Colon (tissue), 2 donors: ENCODE results near the gene BNC2.
"Not testable (repeated sequence)": the region's sequence is repeated elsewhere in the genome, so short reads cannot be mapped to it uniquely, and the experiment has no call there.

ENCODE experiments used
- FAIRE-seq: peaks from 2 replicates; lab custom pipeline; 2012; peaks lifted over from hg19 to GRCh38; lab: Jason Lieb, UNC
- donor health status: control.
- donor health status: control.

Gene BNC2

GRCh38 chr9:16540743-16541613 lies 329.5 kb downstream of the BNC2 start:
- FAIRE-seq, result no peak

DNA sequence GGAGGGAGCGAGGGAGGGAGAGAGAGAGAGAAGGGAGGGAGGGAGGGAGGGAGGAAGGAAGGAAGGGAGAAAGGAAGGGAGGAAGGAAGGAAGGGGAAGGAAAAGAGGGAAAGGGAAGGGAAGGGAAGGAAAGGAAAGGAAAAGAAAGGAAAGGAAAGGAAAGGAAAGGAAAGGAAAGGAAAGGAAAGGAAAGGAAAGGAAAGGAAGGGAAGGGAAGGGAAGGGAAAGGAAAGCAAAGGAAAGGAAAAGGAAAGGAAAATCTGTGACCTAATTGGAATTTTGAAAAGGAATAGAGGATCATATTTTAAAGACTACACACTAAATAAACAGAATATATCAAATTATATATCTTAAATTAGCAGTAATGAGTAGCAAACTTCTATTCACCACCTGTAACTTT lies 330.8 kb downstream of the BNC2 start:
- FAIRE-seq, result not testable (repeated sequence)

- no peak for FAIRE-seq
Measured at GRCh38 chr9:16535555-16535954, 334.9 kb downstream of the BNC2 start.

DNA sequence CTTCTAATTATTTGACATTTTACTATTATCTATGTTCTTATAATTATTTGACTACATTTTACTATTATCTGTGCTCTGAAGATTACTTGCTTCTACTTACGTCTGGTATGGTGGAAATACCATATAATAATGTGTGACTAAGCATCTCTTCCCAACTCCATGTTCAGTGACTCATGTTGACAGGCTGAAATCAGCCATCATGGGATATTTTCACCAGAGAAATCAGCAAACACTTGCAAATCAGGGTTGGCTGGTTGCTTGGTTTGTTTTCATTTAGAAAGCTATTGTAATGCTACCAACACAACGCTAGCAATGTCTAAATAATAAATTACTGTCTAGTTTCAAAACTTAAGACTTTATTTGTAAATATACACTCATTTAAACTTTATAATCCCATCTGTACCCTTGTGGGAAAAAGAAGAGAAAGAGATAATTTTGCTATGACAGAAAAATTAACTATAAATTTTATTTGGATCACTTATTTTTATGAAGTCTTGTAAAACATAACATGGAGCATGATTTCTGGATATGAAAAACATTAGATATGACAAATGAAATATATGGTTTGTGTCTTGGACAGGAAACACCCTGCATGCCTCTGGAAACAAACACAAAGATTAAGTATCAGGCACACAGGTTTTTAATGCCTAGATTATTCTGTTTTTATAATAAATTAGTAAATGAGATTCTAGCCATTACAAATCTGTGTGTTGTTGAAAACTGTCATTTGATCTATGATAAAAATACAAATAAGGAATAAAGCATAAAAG lies 337.6 kb downstream of the BNC2 start:
- no peak for FAIRE-seq

DNA sequence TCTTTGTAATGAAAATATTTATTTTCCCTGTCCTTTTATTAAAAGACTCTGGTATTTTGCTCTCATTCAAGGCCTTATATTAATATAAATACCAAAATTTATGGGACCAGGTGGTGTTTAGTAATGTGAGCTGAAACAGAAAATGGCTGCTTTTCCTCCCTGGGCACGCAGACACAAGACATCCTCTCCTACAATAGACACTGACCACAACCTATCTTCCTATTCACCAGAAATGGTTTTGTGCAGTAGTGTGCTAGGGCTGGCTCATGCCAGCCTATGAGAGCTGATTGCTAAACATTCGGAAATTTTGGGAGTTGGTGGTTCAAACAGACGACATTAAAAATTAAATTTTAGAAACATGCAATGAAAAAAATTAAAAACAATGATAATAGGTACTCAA lies 338.2 kb downstream of the BNC2 start:
- FAIRE-seq, result no peak

GRCh38 chr9:16530669-16531642 lies 339.5 kb downstream of the BNC2 start:
- FAIRE-seq, result no peak

- FAIRE-seq, result no peak
Measured at GRCh38 chr9:16527573-16527972, 342.9 kb downstream of the BNC2 start.

DNA sequence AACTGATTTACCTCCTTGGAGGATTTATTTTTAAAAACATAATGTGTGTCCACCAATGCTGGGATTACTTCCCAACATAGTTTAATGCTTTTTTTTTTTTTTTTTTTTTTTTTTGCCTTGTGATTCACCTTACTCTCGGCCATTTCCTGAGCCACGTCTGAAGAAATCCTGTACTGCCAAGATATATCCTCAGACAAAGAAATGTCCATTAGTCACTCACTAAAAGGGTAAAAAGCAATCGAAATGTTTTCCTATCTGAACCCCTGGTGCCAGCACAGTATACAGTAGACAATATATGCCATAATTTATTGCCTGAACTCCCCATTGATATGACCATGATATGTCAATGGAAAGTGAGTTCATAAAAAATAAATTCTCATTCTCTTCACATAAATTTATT lies 344.1 kb downstream of the BNC2 start:
- no peak for FAIRE-seq

GRCh38 chr9:16524823-16525222 lies 345.6 kb downstream of the BNC2 start:
- FAIRE-seq, result no peak

- FAIRE-seq, result no peak
Measured at GRCh38 chr9:16524078-16524477, 346.4 kb downstream of the BNC2 start.

- no peak for FAIRE-seq
Measured at GRCh38 chr9:16521868-16522411, 348.5 kb downstream of the BNC2 start.

GRCh38 chr9:16519001-16519400 lies 351.5 kb downstream of the BNC2 start:
- FAIRE-seq, result no peak

- FAIRE-seq, result no peak
Measured at GRCh38 chr9:16516891-16517290, 353.6 kb downstream of the BNC2 start.

GRCh38 chr9:16515879-16516301 lies 354.6 kb downstream of the BNC2 start:
- FAIRE-seq, result no peak

DNA sequence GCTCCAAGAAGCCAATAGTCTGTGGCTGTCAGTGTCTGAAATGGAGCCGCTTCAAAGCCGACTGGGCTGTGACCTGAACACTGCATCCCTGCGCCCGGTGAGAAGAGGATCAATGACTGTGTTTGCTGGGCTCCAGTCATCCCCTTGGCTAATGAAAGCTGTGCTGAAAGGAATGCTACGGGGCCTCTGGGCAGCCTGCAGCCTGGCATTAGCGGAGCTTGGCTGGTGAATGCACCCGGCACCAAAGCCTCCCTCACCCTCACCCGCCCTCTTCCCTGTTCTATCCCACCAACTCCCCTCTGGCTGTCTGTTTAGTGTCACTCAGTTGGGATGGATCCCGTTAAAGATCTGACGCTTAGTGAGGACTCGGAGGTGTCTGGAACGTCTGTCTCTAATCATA lies 355.3 kb downstream of the BNC2 start:
- FAIRE-seq, result no peak

- no peak for FAIRE-seq
Measured at GRCh38 chr9:16514131-16514530, 356.3 kb downstream of the BNC2 start.

DNA sequence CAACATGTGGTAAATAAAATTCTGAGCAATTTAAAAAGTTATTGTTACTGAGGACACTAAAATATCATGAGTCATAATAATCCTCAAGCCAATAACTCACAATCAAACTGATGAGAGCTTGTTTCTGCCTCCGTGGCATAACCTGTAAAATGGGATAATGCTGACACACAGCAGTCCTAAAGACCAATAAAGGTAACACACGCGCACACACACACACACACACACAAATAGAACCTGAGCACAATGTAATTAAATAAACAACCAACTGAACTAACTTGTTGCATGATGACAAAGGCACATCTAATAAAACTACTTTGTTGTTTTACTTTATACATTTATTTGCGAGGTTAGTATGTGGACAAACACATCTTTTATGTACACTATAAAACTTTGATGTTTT lies 358.2 kb downstream of the BNC2 start:
- FAIRE-seq, result no peak

DNA sequence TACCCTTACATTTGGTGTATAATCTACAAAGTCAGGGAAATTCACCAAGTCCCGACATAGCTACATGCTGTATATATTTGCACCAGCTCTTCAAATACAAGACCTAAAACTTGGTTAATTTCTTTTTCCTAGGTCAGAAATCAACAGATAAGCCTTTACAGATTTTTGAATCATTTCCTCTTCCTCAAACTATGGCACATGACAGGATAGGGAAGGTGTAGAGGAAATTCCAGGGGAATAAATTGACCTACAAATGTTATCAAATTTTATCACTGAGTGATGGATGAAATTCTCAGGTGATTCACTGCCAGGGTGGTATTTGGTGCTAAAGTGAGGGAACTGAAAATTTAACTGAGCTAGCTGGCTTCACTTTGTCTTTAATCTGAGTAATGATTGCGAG lies 360.0 kb downstream of the BNC2 start:
- no peak for FAIRE-seq

DNA sequence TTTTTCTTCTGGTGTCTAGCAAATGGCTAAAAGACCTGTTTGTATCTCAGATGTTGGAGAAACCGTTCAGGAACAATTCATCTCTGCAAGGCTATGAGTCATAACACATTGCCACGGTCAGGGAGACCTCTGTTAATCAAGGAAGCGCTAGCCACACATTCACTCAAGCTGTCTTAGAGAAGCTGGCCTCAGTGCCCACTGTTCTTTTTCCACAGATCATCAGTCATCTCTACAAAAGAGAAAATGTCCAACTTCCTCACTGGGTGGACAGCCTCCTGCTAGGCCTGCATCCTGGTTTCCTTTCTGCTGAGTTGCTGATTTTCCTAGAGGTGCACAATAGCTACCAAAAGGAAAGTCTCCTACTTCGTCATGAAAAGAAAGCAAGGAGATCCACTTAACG lies 360.5 kb downstream of the BNC2 start:
- no peak for FAIRE-seq

GRCh38 chr9:16505199-16505598 lies 365.3 kb downstream of the BNC2 start:
- FAIRE-seq, result no peak

DNA sequence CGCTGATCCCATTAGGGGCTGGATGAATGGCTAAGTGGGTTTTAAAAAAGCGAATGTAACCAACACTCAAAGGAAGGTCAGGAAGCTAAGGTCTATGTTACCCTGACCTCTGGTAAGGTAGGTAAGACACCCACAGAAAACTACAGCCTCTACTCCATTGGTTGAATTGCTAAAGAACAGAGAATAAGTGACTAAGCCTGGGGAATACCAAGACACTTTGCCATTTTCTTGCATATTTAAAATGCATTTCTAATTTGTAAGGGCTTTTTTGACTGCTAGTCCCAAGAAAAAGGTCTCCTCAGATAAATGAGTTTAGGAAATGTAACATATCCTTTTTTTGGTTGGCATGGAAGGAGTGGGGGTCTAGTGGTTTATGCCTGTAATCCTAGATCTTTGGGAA lies 368.7 kb downstream of the BNC2 start:
- FAIRE-seq, result no peak

GRCh38 chr9:16501141-16501540 lies 369.3 kb downstream of the BNC2 start:
- FAIRE-seq, result no peak
